ENCODE measurements around the gene NUDT15. TPM values are rescaled to one million over a fixed set of nuclear protein-coding genes. Genes with fewer than 3 reads are reported as not detected.
A peak's percentile ranks its signal among the peaks of the same experiment; 100 is the strongest.

The NUDT15 gene
- total RNA-seq (1 to 10 TPM; 5.6 to 6.3 TPM), polyA plus RNA-seq (10 to 100 TPM in 1 of 2 donors, 1 to 10 TPM in 1; 9.8 to 19.7 TPM)

DNA sequence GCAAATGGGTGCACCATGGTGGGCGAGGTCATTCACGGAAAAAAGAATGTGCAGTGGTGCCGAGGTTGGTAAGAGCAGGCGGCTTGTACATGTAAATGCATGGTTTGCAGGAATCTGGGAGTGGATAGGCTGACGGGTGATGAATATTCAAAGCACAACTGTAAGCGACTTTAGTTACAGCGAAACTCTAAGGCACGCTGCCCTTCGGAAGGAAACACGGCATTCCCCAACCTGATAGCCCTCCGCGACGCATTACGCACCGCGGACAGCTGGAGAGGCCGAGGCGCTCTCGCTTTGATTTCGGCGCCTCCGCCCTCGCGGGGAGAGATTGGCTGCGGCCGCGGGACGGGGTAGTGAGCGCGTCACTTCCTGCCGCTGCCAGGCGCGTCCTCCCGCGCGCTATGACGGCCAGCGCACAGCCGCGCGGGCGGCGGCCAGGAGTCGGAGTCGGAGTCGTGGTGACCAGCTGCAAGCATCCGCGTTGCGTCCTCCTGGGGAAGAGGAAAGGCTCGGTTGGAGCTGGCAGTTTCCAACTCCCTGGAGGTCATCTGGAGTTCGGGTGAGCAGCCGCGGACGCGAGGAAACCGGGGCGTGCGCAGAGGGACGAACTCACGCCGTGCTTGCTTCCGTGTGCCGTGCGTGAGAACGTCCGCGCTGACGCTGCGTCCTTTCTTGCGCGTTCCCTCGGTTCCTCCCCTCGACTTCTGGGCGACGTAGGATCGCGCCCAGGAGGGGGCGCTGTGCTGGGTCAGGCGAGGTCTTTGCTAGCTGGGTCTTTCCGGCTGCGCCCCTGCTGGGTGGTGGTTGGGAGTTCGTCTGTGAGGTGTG is at the start of gene NUDT15:
Gene NUDT15, plus strand, starts transcription at position 381 of the 828 bp plus-strand sequence. Its CDS starts 21 bp downstream, at position 402.
- ChIA-PET CTCF (ENCODE audit: partially characterized antibody) (interaction anchor here (0.7 to 3.6 kb wide), 29 partner anchors 9 to 779 kb away, joined by 3 to 49 read pairs (median 4); partner anchors contain the start of genes ITM2B and MED4), POLR2A (ENCODE audit: partially characterized antibody) (interaction anchor here (0.6 to 2.6 kb wide), 20 partner anchors 10 to 1754 kb away, joined by 3 to 39 read pairs (median 4); partner anchors contain the start of genes FNDC3A, ITM2B, MED4 and RB1)
- intact Hi-C loops (cut with micrococcal nuclease) = loop anchor here (1.0 to 10.0 kb wide), 11 partner anchors 36 to 1897 kb away; partner anchors contain the start of genes CAB39L, FNDC3A, ITM2B and KPNA3
- peak; percentile 96 to 97 (median 97) for DNase-seq
- H3K9me3 ChIP-seq (ENCODE audit: control insufficient read depth in 1 of 2, low read length in 2 of 2) = no peaks in the 10 kb centered on the region
- H3K27ac ChIP-seq (ENCODE audit: low read depth, low read length) = peak within 1 kb of the TSS; percentile 94
- H3K36me3 ChIP-seq (ENCODE audit: insufficient read depth, low read length) = peaks cover 4% of the 10 kb centered on the region
- H3K4me3 ChIP-seq (ENCODE audit: low read length in 2 of 2) = peak within 1 kb of the TSS; percentile 83 to 87
- H3K27me3 ChIP-seq (ENCODE audit: insufficient read depth, low read length) = no peaks in the 10 kb centered on the region
- H3K4me3 Mint-ChIP-seq = peak within 1 kb of the TSS; percentile 87 to 96 (median 93)
- H3K36me3 Mint-ChIP-seq = peaks cover 16 to 21% of the 10 kb centered on the region in 2 donors
- H3K9me3 Mint-ChIP-seq = no peaks in the 10 kb centered on the region
- H3K4me1 Mint-ChIP-seq = peaks cover 13 to 32% (median 27%) of the 10 kb centered on the region in 4 donors
- H3K27ac Mint-ChIP-seq = peak within 1 kb of the TSS; percentile 95 to 99 (median 97)
- no peaks in the 10 kb centered on the region for H3K27me3 Mint-ChIP-seq
- peaks cover 24% of the 10 kb centered on the region for H3K4me1 ChIP-seq (ENCODE audit: insufficient read depth, low read length)

DNA sequence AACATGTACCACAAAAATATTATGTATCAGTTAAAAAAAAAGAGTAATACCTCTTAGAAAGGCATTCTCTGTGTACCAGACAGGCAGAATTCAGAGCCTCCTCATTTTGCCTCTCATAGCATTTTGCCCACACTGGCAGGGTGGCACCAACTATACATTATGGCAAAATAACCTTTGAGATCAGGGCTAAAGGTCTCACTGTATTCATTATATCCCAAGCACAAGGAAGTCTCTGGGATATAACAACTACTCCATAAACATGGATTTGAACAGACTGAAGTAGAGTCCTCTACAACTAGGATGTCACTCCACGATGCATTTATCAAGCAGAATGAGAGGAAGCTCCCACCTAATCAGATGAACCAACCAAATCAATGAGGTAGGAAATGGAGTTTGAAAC is 47.1 kb upstream of the NUDT15 start:
- CTCF ChIA-PET (ENCODE audit: partially characterized antibody) = no interaction called here
- Histone ChIP-seq H3K27me3 (ENCODE audit: insufficient read depth, low read length) (no peaks in the 10 kb centered on the region), H3K27ac (ENCODE audit: low read depth, low read length) (no peak overlapping the region), H3K4me1 (ENCODE audit: insufficient read depth, low read length) (no peaks in the 10 kb centered on the region), H3K36me3 (ENCODE audit: insufficient read depth, low read length) (peaks cover 21% of the 10 kb centered on the region), H3K9me3 (ENCODE audit: control insufficient read depth in 1 of 2, low read length in 2 of 2) (no peaks in the 10 kb centered on the region), H3K4me3 (ENCODE audit: low read length in 2 of 2) (no peak overlapping the region)
- no peaks in the 10 kb centered on the region for H3K27me3 Mint-ChIP-seq
- intact Hi-C loops (cut with micrococcal nuclease) = no loop called here
- DNase-seq = no peak
- H3K4me1 Mint-ChIP-seq = peaks cover 4 to 16% (median 8%) of the 10 kb centered on the region in 4 donors
- no peak overlapping the region for H3K4me3 Mint-ChIP-seq
- peaks cover 0 to 2% (median 0%) of the 10 kb centered on the region in 8 donors for H3K9me3 Mint-ChIP-seq
- peaks cover 49 to 62% of the 10 kb centered on the region in 2 donors for H3K36me3 Mint-ChIP-seq
- POLR2A ChIA-PET (ENCODE audit: partially characterized antibody) = no interaction called here
- no peak overlapping the region for H3K27ac Mint-ChIP-seq

DNA sequence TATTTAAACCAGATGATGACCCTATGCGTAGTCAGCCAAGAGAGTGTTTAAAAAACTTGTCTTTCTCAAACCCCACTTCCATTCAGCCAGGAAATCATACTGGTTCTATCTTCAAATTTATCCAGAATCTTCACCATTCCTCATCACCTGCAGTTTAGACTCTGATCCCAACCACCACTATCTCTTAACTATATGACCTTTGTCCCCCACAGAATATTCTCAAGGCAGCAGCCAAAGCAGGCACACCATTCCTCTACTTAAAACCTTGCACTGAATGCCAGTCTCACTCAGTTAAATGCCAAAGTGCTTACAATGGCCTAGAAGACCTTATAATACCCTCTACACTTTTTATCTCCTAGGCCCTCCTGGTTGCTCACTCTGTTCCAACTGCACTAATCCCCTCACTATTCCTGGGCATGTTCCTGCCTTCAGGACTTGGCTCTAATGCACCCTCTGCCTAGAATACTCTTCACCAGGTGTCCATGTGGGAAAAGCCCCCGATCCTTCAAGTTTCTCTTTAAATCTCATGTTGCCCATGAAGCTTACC is 46.5 kb upstream of the NUDT15 start:
- Histone ChIP-seq H3K36me3 (ENCODE audit: insufficient read depth, low read length) (peaks cover 17% of the 10 kb centered on the region), H3K27ac (ENCODE audit: low read depth, low read length) (no peak overlapping the region), H3K4me1 (ENCODE audit: insufficient read depth, low read length) (no peaks in the 10 kb centered on the region), H3K27me3 (ENCODE audit: insufficient read depth, low read length) (no peaks in the 10 kb centered on the region), H3K4me3 (ENCODE audit: low read length in 2 of 2) (no peak overlapping the region), H3K9me3 (ENCODE audit: control insufficient read depth in 1 of 2, low read length in 2 of 2) (no peaks in the 10 kb centered on the region)
- H3K27ac Mint-ChIP-seq = peak overlapping the region in 2 of 7 donors; percentile 3 to 45
- H3K4me3 Mint-ChIP-seq = peak overlapping the region in 1 of 8 donors; percentile 36
- no peaks in the 10 kb centered on the region for H3K9me3 Mint-ChIP-seq
- H3K36me3 Mint-ChIP-seq = peaks cover 44 to 58% of the 10 kb centered on the region in 2 donors
- H3K27me3 Mint-ChIP-seq = no peaks in the 10 kb centered on the region
- peaks cover 4 to 16% (median 8%) of the 10 kb centered on the region in 4 donors for H3K4me1 Mint-ChIP-seq
- ChIA-PET POLR2A (ENCODE audit: partially characterized antibody) (no interaction called here), CTCF (ENCODE audit: partially characterized antibody) (no interaction called here)
- intact Hi-C loops (cut with micrococcal nuclease) = no loop called here
- DNase-seq = no peak

DNA sequence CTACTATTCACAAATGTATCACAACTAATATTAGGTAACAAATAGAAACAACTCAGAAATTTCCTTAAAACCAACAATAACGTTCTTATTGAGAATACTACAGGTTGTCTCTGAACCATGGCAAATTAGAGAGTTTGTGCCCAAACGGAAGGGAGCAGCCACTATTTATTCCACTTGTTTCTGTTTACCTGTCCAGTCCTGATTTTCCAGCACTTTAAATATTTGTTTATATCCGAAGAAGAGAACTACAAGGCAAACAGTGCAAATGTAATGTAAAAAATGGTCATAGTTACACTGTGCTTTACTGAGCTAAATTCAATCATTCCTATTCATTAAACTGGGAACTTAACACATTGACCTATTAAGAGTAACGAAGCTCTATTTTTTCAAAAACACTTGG is 45.7 kb upstream of the NUDT15 start:
- Mint-ChIP-seq H3K4me3 (no peak overlapping the region), H3K9me3 (no peaks in the 10 kb centered on the region), H3K36me3 (peaks cover 37 to 57% of the 10 kb centered on the region in 2 donors), H3K27me3 (no peaks in the 10 kb centered on the region), H3K27ac (no peak overlapping the region), H3K4me1 (peaks cover 4 to 16% (median 8%) of the 10 kb centered on the region in 4 donors)
- Histone ChIP-seq H3K36me3 (ENCODE audit: insufficient read depth, low read length) (peaks cover 17% of the 10 kb centered on the region), H3K4me3 (ENCODE audit: low read length in 2 of 2) (no peak overlapping the region), H3K27me3 (ENCODE audit: insufficient read depth, low read length) (no peaks in the 10 kb centered on the region), H3K9me3 (ENCODE audit: control insufficient read depth in 1 of 2, low read length in 2 of 2) (no peaks in the 10 kb centered on the region), H3K4me1 (ENCODE audit: insufficient read depth, low read length) (no peaks in the 10 kb centered on the region), H3K27ac (ENCODE audit: low read depth, low read length) (no peak overlapping the region)
- intact Hi-C loops (cut with micrococcal nuclease) = no loop called here
- DNase-seq = no peak
- ChIA-PET POLR2A (ENCODE audit: partially characterized antibody) (no interaction called here), CTCF (ENCODE audit: partially characterized antibody) (interaction anchor here (1.1 kb wide), 1 partner anchor 9 kb away, joined by 3 read pairs; no protein-coding TSS in a partner anchor)

DNA sequence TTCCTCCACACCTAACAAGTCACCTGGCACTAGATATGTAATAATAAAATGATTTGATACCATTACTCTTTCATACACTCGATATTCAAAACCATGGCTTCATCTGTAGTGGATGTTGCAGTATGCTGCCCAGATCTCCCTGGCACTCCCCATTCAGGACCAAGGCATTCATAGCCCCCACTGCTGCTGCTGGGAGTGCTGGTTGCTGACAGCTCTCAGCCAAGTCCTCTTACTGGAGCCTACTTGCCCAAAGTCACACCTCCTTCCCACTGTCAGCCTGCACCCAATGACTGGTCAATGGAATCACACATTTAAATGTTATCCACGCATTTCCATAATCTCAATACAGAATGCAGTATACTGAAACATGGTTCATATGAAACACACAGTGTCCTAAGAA is 40.1 kb upstream of the NUDT15 start:
- Histone ChIP-seq H3K36me3 (ENCODE audit: insufficient read depth, low read length) (no peaks in the 10 kb centered on the region), H3K4me3 (ENCODE audit: low read length in 2 of 2) (no peak overlapping the region), H3K27me3 (ENCODE audit: insufficient read depth, low read length) (no peaks in the 10 kb centered on the region), H3K9me3 (ENCODE audit: control insufficient read depth in 1 of 2, low read length in 2 of 2) (no peaks in the 10 kb centered on the region), H3K27ac (ENCODE audit: low read depth, low read length) (no peak overlapping the region), H3K4me1 (ENCODE audit: insufficient read depth, low read length) (peaks cover 30% of the 10 kb centered on the region)
- ChIA-PET POLR2A (ENCODE audit: partially characterized antibody) (interaction anchor here (1.8 kb wide), 1 partner anchor 38 kb away, joined by 3 read pairs; no protein-coding TSS in a partner anchor), CTCF (ENCODE audit: partially characterized antibody) (interaction anchor here (1.1 kb wide), 1 partner anchor 21 kb away, joined by 3 read pairs; no protein-coding TSS in a partner anchor)
- intact Hi-C loops (cut with micrococcal nuclease) = no loop called here
- Mint-ChIP-seq H3K36me3 (peaks cover 12 to 42% of the 10 kb centered on the region in 2 donors), H3K9me3 (no peaks in the 10 kb centered on the region), H3K27ac (peak overlapping the region in 2 of 7 donors; percentile 15 to 23), H3K4me1 (peaks cover 22 to 47% (median 34%) of the 10 kb centered on the region in 4 donors), H3K27me3 (no peaks in the 10 kb centered on the region), H3K4me3 (peak overlapping the region in 1 of 8 donors; percentile 2)
- no peak for DNase-seq

DNA sequence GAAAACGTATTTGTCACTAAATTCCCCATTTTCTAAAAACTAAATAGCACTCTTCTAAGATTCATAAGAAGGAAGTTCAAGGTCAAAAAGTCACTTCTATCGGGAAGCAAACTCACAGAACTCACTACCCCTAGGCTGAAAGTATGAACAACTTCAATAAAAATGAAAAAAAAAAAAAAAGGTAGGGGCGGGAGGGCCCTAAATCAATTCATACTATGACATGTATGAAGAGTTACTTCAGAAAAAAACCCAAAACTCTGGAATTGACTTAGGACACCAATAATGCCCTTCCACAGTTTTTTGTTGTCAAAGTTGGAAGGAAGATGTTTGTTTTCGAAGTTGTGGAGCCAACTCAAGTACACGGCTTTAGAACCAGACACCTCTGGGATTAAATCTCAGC is 37.6 kb upstream of the NUDT15 start:
- intact Hi-C loops (cut with micrococcal nuclease) = no loop called here
- Histone ChIP-seq H3K4me3 (ENCODE audit: low read length in 2 of 2) (peak overlapping the region; percentile 85 to 87), H3K9me3 (ENCODE audit: control insufficient read depth in 1 of 2, low read length in 2 of 2) (no peaks in the 10 kb centered on the region), H3K27ac (ENCODE audit: low read depth, low read length) (no peak overlapping the region), H3K4me1 (ENCODE audit: insufficient read depth, low read length) (peaks cover 30% of the 10 kb centered on the region), H3K27me3 (ENCODE audit: insufficient read depth, low read length) (no peaks in the 10 kb centered on the region), H3K36me3 (ENCODE audit: insufficient read depth, low read length) (no peaks in the 10 kb centered on the region)
- Mint-ChIP-seq H3K4me3 (peak overlapping the region; percentile 95 to 97 (median 96)), H3K27ac (peak overlapping the region in 4 of 7 donors; percentile 84 to 97 (median 91)), H3K9me3 (no peaks in the 10 kb centered on the region), H3K36me3 (peaks cover 0 to 25% of the 10 kb centered on the region in 2 donors), H3K4me1 (peaks cover 20 to 43% (median 32%) of the 10 kb centered on the region in 4 donors), H3K27me3 (no peaks in the 10 kb centered on the region)
- ChIA-PET CTCF (ENCODE audit: partially characterized antibody) (no interaction called here), POLR2A (ENCODE audit: partially characterized antibody) (no interaction called here)
- no peak for DNase-seq

All from CD4-positive, alpha-beta memory T cell (primary cell).